22Rv1 (cell line): ENCODE measurements around the gene FOLR2.
"Not testable (repeated sequence)": the region's sequence is repeated elsewhere in the genome, so short reads cannot be mapped to it uniquely, and the experiment has no call there.

ENCODE experiments used
- H3K27ac ChIP-seq: fragments of 450-650 bp; 2 replicates; pipeline ENCODE4 v1.5.1; 2017
- ZFX ChIP-seq: fragments of 450-650 bp; IDR thresholded peaks from 2 replicates; pipeline ENCODE4 v1.6.1; 2017; ENCODE audit warnings: antibody characterized with exemption, borderline replicate concordance
- TF ChIP-seq, protein P1 (sequence below): fragments of 450-650 bp; IDR thresholded peaks from 2 replicates; pipeline ENCODE4 v1.5.1; 2017; ENCODE audit warnings: mild to moderate bottlenecking

The FOLR2 gene

DNA sequence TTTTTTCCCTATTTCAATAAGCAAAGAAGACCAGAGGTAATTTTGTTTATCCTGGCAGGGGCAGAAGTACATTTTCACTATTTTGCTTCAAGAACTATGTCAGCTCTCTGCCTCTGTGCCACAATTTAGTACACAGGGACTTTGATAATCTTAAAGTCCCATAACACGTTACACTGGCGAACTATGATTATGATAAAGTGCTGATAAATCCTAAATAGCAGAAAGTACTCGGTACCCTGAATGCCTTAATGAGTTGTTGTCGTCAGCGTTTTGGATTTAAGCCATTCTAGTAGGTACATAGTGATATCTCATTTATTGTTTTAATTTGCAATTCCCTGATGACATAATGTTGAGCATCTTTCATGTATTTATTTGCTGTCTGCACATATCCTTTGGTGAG lies 44.0 kb downstream of the FOLR2 start:
- no peak overlapping the region for H3K27ac ChIP-seq

DNA sequence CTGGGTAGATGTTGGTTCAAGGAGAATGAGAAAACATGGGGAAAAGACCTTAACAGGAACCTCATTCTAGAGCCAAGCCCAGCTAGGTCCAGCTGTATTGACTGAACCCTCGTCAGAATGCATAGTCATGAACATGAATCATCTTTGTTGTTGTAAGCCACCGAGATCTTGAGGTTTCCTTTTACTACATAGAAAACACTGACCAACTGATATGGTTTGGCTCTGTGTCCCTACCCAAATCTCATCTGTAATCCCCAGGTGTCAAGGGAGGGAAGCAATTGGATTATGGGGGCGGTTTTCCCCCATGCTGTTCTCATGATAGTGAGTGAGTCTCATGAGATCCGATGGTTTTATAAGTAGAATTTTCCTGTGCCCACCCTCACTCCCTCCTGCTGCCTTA lies 46.8 kb downstream of the FOLR2 start:
- no peak for TF ChIP-seq ZFX
- TF ChIP-seq, protein P1, sequence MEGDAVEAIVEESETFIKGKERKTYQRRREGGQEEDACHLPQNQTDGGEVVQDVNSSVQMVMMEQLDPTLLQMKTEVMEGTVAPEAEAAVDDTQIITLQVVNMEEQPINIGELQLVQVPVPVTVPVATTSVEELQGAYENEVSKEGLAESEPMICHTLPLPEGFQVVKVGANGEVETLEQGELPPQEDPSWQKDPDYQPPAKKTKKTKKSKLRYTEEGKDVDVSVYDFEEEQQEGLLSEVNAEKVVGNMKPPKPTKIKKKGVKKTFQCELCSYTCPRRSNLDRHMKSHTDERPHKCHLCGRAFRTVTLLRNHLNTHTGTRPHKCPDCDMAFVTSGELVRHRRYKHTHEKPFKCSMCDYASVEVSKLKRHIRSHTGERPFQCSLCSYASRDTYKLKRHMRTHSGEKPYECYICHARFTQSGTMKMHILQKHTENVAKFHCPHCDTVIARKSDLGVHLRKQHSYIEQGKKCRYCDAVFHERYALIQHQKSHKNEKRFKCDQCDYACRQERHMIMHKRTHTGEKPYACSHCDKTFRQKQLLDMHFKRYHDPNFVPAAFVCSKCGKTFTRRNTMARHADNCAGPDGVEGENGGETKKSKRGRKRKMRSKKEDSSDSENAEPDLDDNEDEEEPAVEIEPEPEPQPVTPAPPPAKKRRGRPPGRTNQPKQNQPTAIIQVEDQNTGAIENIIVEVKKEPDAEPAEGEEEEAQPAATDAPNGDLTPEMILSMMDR: no peak
- no peak overlapping the region for H3K27ac ChIP-seq

More for the DNA sequence above, 44.0 kb downstream of the FOLR2 start:
- no peak for TF ChIP-seq ZFX
- TF ChIP-seq, protein P1: no peak

DNA sequence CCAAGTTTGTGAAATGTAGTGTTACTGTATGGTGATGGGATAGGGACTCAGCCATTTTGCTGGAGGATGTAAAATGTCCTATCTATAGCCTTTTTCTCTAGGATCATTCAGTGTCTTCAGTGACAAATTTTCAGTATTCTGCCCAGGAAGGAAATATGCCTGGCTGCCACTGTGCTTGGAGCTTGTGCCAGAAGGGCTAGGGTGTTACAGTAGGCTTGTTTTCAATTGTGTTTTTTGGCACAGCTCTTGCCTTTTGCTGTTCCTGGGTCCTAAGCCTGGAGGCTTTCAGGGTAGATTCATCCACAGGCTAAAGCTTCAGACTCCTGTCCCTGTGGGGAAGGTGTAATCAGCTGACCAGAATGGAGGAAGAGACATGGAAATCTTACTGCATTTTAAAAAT lies 49.4 kb downstream of the FOLR2 start:
- TF ChIP-seq, protein P1: no peak
- no peak for TF ChIP-seq ZFX
- no peak overlapping the region for H3K27ac ChIP-seq

DNA sequence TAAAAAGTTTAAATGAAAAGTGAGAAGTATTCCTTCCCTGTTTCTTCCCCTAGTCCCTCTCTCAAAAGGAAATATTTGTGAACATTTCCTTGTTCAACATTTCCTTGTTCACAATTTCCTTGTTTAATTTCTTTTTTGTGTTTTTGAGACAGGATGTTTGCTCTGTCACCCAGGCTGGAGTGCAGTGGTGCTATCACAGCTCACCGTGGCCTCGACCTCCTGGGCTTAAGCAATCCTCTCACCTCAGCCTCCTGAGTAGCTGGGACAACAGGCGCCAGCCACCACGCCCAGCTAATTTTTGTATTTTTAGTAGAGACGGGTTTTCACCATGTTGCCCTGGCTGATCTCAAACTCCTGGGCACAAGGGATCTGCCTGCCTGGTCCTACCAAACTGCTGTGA lies 50.4 kb downstream of the FOLR2 start:
- H3K27ac ChIP-seq: not testable (repeated sequence)

DNA sequence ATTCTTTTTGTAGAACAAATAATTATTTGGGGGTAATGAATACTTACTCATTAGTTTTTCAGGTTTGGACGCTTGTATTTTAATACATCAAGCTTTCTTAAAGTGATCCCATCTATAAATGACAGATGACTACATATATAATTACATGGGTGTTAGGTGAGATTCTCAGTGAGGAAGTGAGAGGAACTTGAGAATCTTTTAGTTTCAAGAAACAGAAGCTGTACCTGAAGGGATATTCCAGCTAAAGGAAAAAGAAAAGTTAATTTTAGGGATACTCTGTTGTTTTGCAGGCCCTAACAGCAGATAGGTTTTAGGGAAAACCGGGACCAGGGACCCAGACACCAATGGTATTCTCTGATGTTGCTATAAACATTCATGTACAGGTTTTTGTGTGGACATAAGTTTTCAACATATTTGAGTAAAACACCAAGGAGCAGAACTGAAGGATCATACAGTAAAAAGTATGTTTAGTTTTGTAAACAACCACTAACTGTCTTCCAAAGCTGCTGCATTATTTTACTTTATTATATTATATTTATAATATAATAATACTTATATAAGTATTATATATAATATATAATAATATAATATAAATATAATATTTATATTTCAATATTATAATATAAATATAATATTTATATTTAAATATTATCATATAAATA lies 51.5 kb downstream of the FOLR2 start:
- H3K27ac ChIP-seq: no peak overlapping the region
- TF ChIP-seq, protein P1: no peak
- no peak for TF ChIP-seq ZFX
